ENCODE data around the gene RPL36.
"Not testable (repeated sequence)": the region's sequence is repeated elsewhere in the genome, so short reads cannot be mapped to it uniquely, and the experiment has no call there.

RPL36 gene

GRCh38 chr19:5697890-5698634 is 8.0 kb downstream of the RPL36 start:
- no peak for TF ChIP-seq ZFP30 (CRISPR knock-in tag; IDR thresholded peaks at IDR 0.05)
- 0 out of 2 replicates have a peak, but pooled peaks have one; percentile 0 for TF ChIP-seq PATZ1 (CRISPR knock-in tag; IDR thresholded peaks at IDR 0.05; ENCODE audit: borderline replicate concordance)
- ATAC-seq = peak; percentile 7

GRCh38 chr19:5698635-5699422 is 8.7 kb downstream of the RPL36 start:
- TF ChIP-seq CREB5 (CRISPR knock-in tag; IDR thresholded peaks at IDR 0.05; ENCODE audit: low read depth) = no peak
- no peak for TF ChIP-seq ZFP30 (CRISPR knock-in tag; IDR thresholded peaks at IDR 0.05)
- no peak for TF ChIP-seq RARB (CRISPR knock-in tag; IDR thresholded peaks at IDR 0.05)
- TF ChIP-seq BACH2 (CRISPR knock-in tag; IDR thresholded peaks at IDR 0.05; ENCODE audit: borderline replicate concordance) = no peak
- TF ChIP-seq ZNF8 (CRISPR knock-in tag; IDR thresholded peaks at IDR 0.05) = no peak
- TF ChIP-seq SNAI2 (CRISPR knock-in tag; IDR thresholded peaks at IDR 0.05) = no peak
- TF ChIP-seq ZC3H10 (CRISPR knock-in tag; IDR thresholded peaks at IDR 0.05) = no peak
- no peak for TF ChIP-seq CSDC2 (CRISPR knock-in tag; IDR thresholded peaks at IDR 0.05)
- no peak for TF ChIP-seq ZNF70 (CRISPR knock-in tag; IDR thresholded peaks at IDR 0.05)
- TF ChIP-seq PPARA (CRISPR knock-in tag; IDR thresholded peaks at IDR 0.05; ENCODE audit: borderline replicate concordance) = no peak
- TF ChIP-seq TCF4 (CRISPR knock-in tag; IDR thresholded peaks at IDR 0.05; ENCODE audit: borderline replicate concordance) = no peak
- TF ChIP-seq ESRRG (CRISPR knock-in tag; IDR thresholded peaks at IDR 0.05) = no peak
- TF ChIP-seq ZFP3 (CRISPR knock-in tag; IDR thresholded peaks at IDR 0.05) = no peak
- TF ChIP-seq OSR1 (CRISPR knock-in tag; IDR thresholded peaks at IDR 0.05) = no peak
- ATAC-seq = no peak

- no peak for ATAC-seq
- TF ChIP-seq ZFP30 (CRISPR knock-in tag; IDR thresholded peaks at IDR 0.05) (no peak), ZNF565 (CRISPR knock-in tag; conservative IDR thresholded peaks at IDR 0.05; ENCODE audit: low read depth) (no peak), SNAI2 (CRISPR knock-in tag; IDR thresholded peaks at IDR 0.05) (no peak), ZNF70 (CRISPR knock-in tag; IDR thresholded peaks at IDR 0.05) (no peak), PATZ1 (CRISPR knock-in tag; IDR thresholded peaks at IDR 0.05; ENCODE audit: borderline replicate concordance) (no peak), ISL1 (CRISPR knock-in tag; IDR thresholded peaks at IDR 0.05) (no peak), TOX (CRISPR knock-in tag; IDR thresholded peaks at IDR 0.05; ENCODE audit: borderline replicate concordance) (no peak), ARNTL (CRISPR knock-in tag; IDR thresholded peaks at IDR 0.05; ENCODE audit: borderline replicate concordance, low read depth) (no peak), CREB5 (CRISPR knock-in tag; IDR thresholded peaks at IDR 0.05; ENCODE audit: low read depth) (no peak), CSDC2 (CRISPR knock-in tag; IDR thresholded peaks at IDR 0.05) (no peak), ZFP3 (CRISPR knock-in tag; IDR thresholded peaks at IDR 0.05) (no peak), TCF4 (CRISPR knock-in tag; IDR thresholded peaks at IDR 0.05; ENCODE audit: borderline replicate concordance) (no peak), ESRRG (CRISPR knock-in tag; IDR thresholded peaks at IDR 0.05) (no peak), RARB (CRISPR knock-in tag; IDR thresholded peaks at IDR 0.05) (no peak), BACH2 (CRISPR knock-in tag; IDR thresholded peaks at IDR 0.05; ENCODE audit: borderline replicate concordance) (no peak), GLIS3 (CRISPR knock-in tag; IDR thresholded peaks at IDR 0.05) (no peak), TSHZ2 (CRISPR knock-in tag; IDR thresholded peaks at IDR 0.05) (no peak), PPARA (CRISPR knock-in tag; IDR thresholded peaks at IDR 0.05; ENCODE audit: borderline replicate concordance) (no peak)
These were observed 10.5 kb downstream of the RPL36 start for GRCh38 chr19:5700455-5701092.

GRCh38 chr19:5702053-5702410 is 11.9 kb downstream of the RPL36 start:
- not testable (repeated sequence) for ATAC-seq

Measured in SK-N-SH treated with all-trans-retinoic acid at 6 μM for 48 hours (cell line).